Suprapubic skin (tissue), 4 donors: ENCODE measurements around the gene VSIG1. TPM values are rescaled to one million over a fixed set of nuclear protein-coding genes. Genes with fewer than 3 reads are reported as not detected.

Experiments
- DNase-seq, 2 donors: peaks; one replicate each; pipeline ENCODE4 v3.0.0-alpha.2; 2019; ENCODE audit warnings: low spot score in 2 of 2
- H3K27ac ChIP-seq: fragments of 200-600 bp; sonication (generic); one replicate; pipeline ENCODE4 v1.5.1; 2019
- H3K27me3 ChIP-seq: fragments of 200-600 bp; sonication (generic); one replicate; pipeline ENCODE4 v1.5.1; 2019
- H3K36me3 ChIP-seq: fragments of 200-600 bp; sonication (generic); one replicate; pipeline ENCODE4 v1.5.1; 2019
- H3K4me1 ChIP-seq: fragments of 200-600 bp; sonication (generic); one replicate; pipeline ENCODE4 v1.5.1; 2019
- H3K4me3 ChIP-seq: fragments of 200-600 bp; sonication (generic); one replicate; pipeline ENCODE4 v1.5.1; 2019; ENCODE audit warnings: mild to moderate bottlenecking
- H3K9me3 ChIP-seq: fragments of 200-600 bp; sonication (generic); one replicate; pipeline ENCODE4 v1.5.1; 2019
- CTCF ChIP-seq, 2 donors: fragments of 200-600 bp in 1 of 2; fragments of 450-650 bp in 1 of 2; sonication (generic) in 1 of 2; IDR thresholded peaks; one replicate each; pipeline ENCODE4 v1.5.1; 2016 to 2019; ENCODE audit warnings: antibody characterized with exemption in 2 of 2, mild to moderate bottlenecking in 1 of 2, moderate library complexity in 1 of 2
- EP300 ChIP-seq: sonication (generic); formaldehyde crosslinking; IDR thresholded peaks from one replicate; pipeline ENCODE4 v1.6.1; 2017; ENCODE audit warnings: antibody characterized with exemption
- POLR2A ChIP-seq, 2 donors: fragments of 450-650 bp; IDR thresholded peaks; one replicate each; pipeline ENCODE4 v1.6.1; 2017; ENCODE audit warnings: antibody characterized with exemption in 2 of 2, mild to moderate bottlenecking in 2 of 2, moderate library complexity in 2 of 2
- POLR2AphosphoS5 ChIP-seq, 3 donors: sonication (generic); formaldehyde crosslinking; IDR thresholded peaks; one replicate each; pipeline ENCODE4 v1.6.1; 2017; ENCODE audit warnings: antibody characterized with exemption in 3 of 3
- WGBS: methylation state at CpG from one replicate; pipeline ENCODE4 v1.1.5; 2018; 5-methylcytosine and 5-hydroxymethylcytosine counted together
- total RNA-seq, 4 donors: library from RNA; depleted of rRNA; stranded (reverse); fragments of >200 nt; gene quantifications; one replicate each; pipeline ENCODE4 v1.1.0, GENCODE V29; 2016

The VSIG1 gene
- total RNA-seq, 4 donors from 2014 or later = 0.34 to 0.55 TPM; not detected in 2

- H3K4me3 ChIP-seq = no peak overlapping the region
- DNase-seq = no peak
- H3K36me3 ChIP-seq = no peaks in the 10 kb centered on the region
- H3K9me3 ChIP-seq = no peaks in the 10 kb centered on the region
- no peak overlapping the region for H3K27ac ChIP-seq
- no peaks in the 10 kb centered on the region for H3K27me3 ChIP-seq
- no peaks in the 10 kb centered on the region for H3K4me1 ChIP-seq
- TF ChIP-seq POLR2AphosphoS5 (IDR thresholded peaks at IDR 0.05) (no peak), EP300 (no peak), POLR2A (IDR thresholded peaks at IDR 0.05) (no peak), CTCF (IDR thresholded peaks at IDR 0.05) (no peak)
- 66% methylated on average over 4 of the region's 4 CpGs for WGBS
Observed at GRCh38 chrX:108036298-108036973, 8.4 kb upstream of the VSIG1 start.

GRCh38 chrX:108049649-108050048 is 4.8 kb downstream of the VSIG1 start:
- Histone ChIP-seq H3K4me1 (no peaks in the 10 kb centered on the region), H3K4me3 (no peak overlapping the region)
- TF ChIP-seq CTCF (IDR thresholded peaks at IDR 0.05) (no peak), EP300 (no peak), POLR2AphosphoS5 (IDR thresholded peaks at IDR 0.05) (no peak), POLR2A (IDR thresholded peaks at IDR 0.05) (no peak)

GRCh38 chrX:108053218-108053617 is 8.4 kb downstream of the VSIG1 start:
- Histone ChIP-seq H3K4me1 (no peaks in the 10 kb centered on the region), H3K27ac (no peak overlapping the region), H3K9me3 (no peaks in the 10 kb centered on the region), H3K27me3 (no peaks in the 10 kb centered on the region), H3K4me3 (no peak overlapping the region), H3K36me3 (no peaks in the 10 kb centered on the region)
- no peak for TF ChIP-seq POLR2A (IDR thresholded peaks at IDR 0.05)
- TF ChIP-seq EP300 = no peak
- TF ChIP-seq CTCF (IDR thresholded peaks at IDR 0.05) = no peak
- no peak for TF ChIP-seq POLR2AphosphoS5 (IDR thresholded peaks at IDR 0.05)
- no peak for DNase-seq

More at GRCh38 chrX:108049649-108050048, 4.8 kb downstream of the VSIG1 start:
- 41% methylated on average over 1 of the region's 1 CpG for WGBS
- DNase-seq = no peak
- Histone ChIP-seq H3K27ac (no peak overlapping the region), H3K9me3 (no peaks in the 10 kb centered on the region), H3K36me3 (no peaks in the 10 kb centered on the region), H3K27me3 (no peaks in the 10 kb centered on the region)

- no peaks in the 10 kb centered on the region for H3K27me3 ChIP-seq
- TF ChIP-seq CTCF (IDR thresholded peaks at IDR 0.05) (no peak), POLR2AphosphoS5 (IDR thresholded peaks at IDR 0.05) (no peak), POLR2A (IDR thresholded peaks at IDR 0.05) (no peak), EP300 (no peak)
- H3K4me1 ChIP-seq = no peaks in the 10 kb centered on the region
- H3K36me3 ChIP-seq = no peaks in the 10 kb centered on the region
- no peak overlapping the region for H3K4me3 ChIP-seq
- no peaks in the 10 kb centered on the region for H3K9me3 ChIP-seq
- no peak for DNase-seq
- no peak overlapping the region for H3K27ac ChIP-seq
Observed at GRCh38 chrX:108055546-108055945, 10.7 kb downstream of the VSIG1 start.

GRCh38 chrX:108059801-108060200 is 14.9 kb downstream of the VSIG1 start:
- TF ChIP-seq EP300 (no peak), CTCF (IDR thresholded peaks at IDR 0.05) (no peak), POLR2A (IDR thresholded peaks at IDR 0.05) (no peak), POLR2AphosphoS5 (IDR thresholded peaks at IDR 0.05) (no peak)
- no peak for DNase-seq
- Histone ChIP-seq H3K36me3 (no peaks in the 10 kb centered on the region), H3K4me3 (no peak overlapping the region), H3K4me1 (no peaks in the 10 kb centered on the region), H3K27ac (no peak overlapping the region), H3K27me3 (no peaks in the 10 kb centered on the region), H3K9me3 (no peaks in the 10 kb centered on the region)
- WGBS = 65% methylated on average over 1 of the region's 1 CpG
